NCI-H2171 treated with DMSO at 0.1 percent for 48 hours (cell line): ENCODE measurements around the gene MTRR.

Experiments used
- DNase-seq: peaks from one replicate; lab custom pipeline; 2025; lab: John Stamatoyannopoulos, UW

MTRR gene

GRCh38 chr5:7857361-7857760 lies 11.6 kb upstream of the MTRR start:
- DNase-seq = no peak

DNA sequence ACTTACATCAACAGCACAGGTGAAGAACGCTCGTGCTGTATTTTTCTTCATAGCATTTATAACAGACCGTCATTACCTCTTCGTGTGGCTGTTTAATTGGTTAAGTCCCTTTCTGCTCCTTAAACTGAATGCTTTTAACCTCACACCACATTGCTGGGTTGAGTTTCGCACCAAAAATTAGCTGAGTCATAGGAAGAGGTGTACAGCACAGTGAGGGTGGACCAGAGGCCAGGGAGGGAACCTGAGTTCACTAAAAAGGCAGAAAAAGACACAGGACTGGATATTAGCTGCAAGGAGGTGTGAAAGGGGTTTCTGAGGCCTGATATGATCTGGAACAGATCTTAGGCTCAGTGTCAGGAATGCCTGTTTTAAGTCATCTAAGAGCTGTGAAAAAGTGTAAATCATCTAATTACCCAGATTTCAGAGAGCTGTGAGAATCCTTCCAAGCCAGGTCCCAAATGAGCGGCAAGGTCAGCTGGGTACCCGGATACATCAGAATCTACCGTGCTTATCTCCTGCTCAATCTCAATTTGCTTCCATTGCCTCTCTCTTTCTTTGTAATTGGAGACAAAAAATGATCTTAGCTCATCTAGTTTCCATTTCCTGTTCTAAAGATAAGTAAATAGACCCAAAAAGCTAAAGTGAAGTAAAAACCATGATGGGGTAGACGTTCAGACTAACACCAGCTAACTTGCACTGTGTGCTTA lies 10.9 kb upstream of the MTRR start:
- no peak for DNase-seq

DNA sequence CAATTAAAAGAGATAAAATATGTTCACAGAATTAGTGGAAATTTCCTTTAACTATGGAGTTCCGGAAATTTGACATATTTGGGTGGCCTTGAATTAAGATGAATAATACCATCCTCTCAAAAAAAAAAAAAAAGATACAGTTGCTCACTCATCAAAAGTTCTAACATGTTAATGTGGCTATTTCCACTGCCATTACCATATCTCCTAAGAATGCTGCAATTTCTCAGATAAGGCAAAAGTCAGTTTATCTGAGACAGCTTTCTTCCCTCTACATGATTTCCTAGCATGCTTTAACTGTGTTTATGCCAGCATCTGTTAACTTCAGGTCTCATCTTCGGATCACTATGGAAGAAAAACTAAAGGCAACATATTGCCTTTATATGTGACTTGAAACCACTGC lies 2.8 kb upstream of the MTRR start:
- DNase-seq = no peak

DNA sequence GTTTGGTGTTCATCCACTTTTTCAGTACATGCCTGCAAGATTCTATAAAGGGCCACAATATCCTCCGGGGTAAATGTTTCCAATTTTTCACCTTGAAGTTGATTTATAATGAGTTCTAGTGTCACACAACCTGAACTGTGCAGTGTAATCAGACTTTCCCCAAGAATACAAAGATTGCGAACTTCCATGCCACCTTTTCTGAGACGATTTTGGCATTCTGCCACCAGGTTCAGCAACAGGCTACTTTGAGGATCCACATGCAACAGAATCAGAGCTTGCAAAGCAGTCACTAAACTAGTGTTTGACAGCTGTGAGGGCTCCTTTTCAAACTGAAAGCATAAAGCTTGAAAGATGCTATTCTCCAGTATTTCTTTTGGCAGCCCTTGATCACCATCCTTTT lies 1.7 kb upstream of the MTRR start:
- DNase-seq = no peak

DNA sequence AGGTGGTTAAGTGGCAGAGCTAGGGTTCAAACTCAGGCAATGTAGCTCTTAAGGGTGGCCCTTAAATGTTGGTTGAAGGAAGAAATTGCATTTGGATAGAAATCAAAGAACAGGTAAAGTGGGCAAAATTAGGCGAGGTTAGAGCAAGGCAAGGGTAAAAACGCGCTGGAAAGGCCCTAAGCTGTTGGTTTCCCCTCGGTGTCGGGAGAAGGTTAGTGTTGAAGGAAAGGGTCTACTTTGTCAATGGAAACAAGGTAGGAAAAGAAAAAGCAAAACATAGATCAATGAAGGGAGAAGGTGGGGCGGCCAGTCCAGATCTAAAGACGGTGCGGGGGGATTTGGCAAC lies 548 bp upstream of the MTRR start:
- DNase-seq = no peak

DNA sequence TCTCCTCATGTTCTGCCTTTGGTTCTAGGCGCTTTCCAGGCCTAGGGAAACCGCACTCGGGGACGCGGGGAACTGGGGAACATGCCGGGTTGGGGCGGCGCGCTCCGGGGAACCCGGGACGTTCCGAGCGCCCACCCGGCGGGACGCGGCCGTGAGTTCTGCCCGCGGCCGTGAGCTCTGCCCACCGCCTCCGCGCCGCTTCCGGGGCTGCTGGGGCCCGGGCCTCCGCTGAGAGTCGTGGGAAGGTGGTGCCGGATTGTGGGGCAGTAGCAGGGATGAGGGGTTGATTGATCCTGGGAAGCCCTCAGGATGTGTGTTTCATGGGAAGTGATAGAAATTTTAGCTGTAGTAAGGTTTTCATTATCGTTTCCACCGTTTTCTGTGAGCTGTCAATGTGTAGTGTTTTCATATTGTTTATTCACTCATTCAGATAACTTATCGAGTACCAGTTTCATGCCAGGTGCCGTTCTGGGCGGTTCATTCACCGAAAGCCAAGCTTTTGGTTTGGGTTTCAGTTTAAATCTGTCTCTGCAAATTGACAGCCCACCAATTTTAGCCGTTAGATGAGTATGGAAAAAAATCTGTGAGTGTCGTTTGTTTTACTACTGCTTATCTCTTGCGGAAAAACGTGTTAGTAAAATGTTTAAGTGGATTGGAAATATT lies 657 bp downstream of the MTRR start:
- no peak for DNase-seq

- DNase-seq = no peak
Measured at GRCh38 chr5:7871653-7872052, 2.7 kb downstream of the MTRR start.

DNA sequence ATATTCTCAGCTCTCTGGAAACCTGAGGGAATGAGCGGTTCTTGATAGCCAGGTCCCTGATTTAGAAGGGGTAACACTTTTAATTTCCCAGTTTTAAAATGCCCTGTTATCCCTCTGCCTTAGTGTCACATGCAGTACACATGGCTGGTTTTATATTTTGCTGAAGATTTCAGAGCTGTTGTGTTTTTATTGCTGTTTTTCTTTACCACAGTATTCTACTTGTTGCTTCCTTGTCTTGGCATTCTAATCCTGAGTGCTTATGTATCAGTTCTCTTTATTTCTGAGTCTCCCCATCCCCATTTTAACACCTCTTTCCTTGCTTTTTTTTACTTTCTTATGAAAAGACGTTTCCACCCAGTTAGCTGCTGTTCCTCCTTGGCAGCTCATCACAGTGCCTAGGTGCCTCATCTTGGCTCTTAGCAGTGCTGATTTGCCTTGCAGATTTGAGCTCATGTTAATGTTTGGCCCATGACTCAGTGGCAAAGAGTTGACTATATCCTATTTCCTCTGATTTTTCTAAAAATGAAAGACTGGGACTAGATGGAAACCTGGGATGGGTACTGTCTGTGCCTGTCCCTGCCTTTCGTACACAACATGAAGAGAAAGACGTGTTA lies 3.7 kb downstream of the MTRR start:
- no peak for DNase-seq

DNA sequence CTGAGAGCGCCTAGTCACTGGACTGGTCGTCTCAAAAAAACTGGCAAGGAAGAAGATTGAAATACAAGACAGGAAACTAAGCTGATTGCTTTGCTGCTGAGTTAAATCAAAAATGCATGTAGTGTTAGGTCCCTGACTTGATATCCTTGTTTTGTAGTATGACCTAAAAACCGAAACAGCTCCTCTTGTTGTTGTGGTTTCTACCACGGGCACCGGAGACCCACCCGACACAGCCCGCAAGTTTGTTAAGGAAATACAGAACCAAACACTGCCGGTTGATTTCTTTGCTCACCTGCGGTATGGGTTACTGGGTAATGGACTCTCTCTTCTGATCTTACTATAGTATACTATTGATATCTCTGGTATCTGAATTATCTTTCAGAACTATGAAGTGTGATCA lies 4.3 kb downstream of the MTRR start:
- DNase-seq = no peak

DNA sequence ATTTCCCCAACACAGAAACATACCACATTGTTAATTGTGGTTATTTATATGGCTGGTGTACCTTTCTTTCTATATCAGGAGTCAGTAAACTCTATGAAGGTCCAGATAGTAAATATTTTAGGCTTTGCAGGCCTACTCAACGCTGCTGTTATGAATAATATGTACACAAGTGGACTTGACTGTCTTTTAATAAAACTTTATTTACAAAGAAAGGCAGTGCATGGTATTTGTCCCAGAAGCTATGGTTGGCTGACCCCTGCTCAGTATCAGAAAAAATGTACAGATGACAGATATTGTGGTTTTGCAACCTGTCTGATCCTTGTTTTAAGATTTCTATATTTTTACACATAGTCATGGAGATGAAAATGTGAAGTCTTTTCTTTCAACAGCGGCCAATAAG lies 5.7 kb downstream of the MTRR start:
- DNase-seq = no peak

DNA sequence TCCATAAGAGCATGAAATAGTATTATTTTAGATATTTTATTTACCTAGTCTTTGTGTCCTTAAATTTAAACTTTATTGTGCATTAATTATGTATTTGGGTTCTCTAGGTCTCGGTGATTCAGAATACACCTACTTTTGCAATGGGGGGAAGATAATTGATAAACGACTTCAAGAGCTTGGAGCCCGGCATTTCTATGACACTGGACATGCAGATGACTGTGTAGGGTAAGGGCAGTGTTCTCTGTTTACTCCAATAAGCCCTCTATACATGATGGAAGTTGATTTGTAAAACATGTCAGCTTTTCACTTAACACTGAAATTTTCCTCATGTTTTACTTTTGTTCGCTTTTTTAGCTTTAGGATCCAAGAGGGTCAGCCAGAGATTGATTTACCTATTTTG lies 6.2 kb downstream of the MTRR start:
- DNase-seq = no peak

GRCh38 chr5:7876867-7877266 lies 7.9 kb downstream of the MTRR start:
- DNase-seq = no peak

DNA sequence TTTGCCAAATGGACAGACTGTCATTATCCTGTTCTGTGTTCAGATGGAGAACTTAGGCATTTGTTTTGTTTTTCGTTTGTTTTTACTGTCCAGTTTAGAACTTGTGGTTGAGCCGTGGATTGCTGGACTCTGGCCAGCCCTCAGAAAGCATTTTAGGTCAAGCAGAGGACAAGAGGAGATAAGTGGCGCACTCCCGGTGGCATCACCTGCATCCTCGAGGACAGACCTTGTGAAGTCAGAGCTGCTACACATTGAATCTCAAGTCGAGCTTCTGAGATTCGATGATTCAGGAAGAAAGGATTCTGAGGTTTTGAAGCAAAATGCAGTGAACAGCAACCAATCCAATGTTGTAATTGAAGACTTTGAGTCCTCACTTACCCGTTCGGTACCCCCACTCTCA lies 8.9 kb downstream of the MTRR start:
- DNase-seq = no peak

DNA sequence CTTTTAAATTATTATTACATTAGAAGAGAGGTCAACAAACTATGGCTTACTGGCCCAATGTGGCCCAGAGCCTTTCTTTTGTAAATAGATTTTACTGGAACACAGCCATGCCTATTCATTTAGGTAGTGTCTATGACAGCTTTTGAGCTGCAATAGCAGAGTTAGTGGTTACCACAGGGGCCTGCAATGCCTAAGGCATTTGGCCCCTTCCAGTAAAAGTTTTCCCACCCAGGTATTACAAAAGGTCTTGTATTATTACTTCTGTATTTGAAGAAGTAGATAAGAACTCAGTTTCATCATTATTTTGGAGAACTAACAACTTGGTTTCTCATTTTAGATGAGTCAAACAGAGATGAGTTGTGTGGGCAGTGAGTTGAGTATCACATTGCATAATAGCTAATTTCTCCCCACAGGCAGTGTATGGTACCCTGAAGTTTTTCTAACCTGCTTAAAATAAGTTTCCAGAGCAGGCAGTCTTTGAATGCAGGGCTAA lies 9.5 kb downstream of the MTRR start:
- DNase-seq = no peak

DNA sequence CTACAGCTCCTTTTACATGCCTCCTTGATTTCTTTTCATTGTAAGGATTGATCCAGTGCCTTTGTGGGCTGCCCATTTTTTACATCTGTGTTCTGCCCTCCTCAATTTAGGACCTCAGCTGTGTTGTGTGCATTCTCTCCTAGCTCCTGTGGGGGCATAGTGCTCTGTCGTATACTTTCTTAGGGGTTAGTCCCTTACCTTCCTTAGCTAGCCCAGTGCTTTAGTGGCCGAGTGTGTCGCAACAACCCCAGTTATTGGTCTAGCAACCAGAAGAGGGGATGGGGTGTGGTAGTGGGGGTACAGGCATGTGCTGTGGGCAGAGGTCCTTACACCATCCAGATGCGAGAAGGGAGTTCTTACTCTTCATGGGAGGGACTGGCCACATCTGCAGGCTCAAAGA lies 12.1 kb downstream of the MTRR start:
- DNase-seq = no peak

DNA sequence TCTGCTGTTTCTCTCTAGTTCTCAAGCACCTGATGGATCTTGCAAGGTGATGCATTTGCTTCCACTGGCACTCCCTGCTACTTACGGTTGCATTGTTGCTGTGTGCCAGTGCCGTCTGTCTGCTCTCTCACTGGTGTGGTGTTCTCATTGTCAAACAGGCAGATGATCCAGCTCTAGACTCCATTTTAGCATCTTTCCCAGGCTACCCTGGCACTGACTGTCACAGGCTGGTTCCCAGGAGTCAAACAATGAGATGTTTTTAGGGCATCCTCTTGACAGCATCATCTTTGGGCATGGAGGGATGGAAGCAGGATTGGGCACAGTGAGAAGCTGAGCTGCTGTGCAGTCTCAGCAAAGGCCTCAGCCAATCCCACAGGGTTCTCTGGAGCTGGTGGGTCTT lies 12.9 kb downstream of the MTRR start:
- DNase-seq = no peak

DNA sequence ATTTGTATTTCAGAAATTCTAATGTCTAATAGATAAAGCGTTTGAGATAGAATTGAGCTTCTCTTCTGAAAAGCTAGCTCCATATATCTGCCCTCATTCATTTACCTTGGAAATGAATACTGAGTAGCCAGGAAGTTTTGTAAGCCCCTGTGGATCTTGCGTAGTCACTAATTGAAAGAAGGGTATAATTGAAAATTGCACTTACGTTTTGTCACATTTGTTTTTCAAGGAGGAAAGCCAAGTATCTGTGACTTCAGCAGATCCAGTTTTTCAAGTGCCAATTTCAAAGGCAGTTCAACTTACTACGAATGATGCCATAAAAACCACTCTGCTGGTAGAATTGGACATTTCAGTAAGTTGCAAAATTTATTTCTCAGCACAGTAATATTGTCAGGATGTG lies 14.0 kb downstream of the MTRR start:
- DNase-seq = no peak

DNA sequence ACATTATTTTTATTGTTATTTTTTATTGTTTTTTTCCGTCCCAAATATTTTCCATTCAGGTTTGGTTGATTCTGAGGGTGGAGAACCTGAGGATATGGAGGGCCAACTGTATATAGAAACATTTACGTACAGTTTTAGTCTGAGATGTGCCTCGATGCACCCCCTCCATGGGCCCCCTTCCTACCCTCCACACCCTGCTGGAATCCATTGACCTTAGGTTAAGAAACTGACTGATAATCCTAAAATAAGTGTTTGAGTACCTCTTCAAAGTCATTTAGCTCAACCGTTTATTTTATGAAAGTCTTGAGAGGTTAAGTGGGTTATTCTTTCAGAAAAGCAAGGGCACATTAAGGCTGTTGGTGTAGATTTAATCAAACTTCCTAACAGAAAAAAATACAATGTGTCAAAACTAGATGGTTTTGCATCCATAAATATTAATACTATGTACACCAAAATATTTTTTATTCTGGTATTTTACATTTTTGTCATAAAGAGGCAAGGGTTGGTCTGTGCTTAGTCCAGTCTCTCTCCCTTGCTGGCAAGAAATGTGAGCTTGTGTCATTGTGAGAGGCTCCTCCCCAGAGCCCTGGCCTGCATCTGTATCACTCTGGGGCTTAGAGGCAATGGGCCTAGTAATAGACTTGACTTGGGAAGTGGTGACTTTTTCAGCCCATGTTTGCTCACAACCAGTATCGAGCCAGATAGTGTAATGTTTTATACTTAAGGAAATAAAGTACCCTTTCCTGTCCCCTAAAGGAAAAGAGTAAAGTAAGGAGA lies 15.7 kb downstream of the MTRR start:
- no peak for DNase-seq

DNA sequence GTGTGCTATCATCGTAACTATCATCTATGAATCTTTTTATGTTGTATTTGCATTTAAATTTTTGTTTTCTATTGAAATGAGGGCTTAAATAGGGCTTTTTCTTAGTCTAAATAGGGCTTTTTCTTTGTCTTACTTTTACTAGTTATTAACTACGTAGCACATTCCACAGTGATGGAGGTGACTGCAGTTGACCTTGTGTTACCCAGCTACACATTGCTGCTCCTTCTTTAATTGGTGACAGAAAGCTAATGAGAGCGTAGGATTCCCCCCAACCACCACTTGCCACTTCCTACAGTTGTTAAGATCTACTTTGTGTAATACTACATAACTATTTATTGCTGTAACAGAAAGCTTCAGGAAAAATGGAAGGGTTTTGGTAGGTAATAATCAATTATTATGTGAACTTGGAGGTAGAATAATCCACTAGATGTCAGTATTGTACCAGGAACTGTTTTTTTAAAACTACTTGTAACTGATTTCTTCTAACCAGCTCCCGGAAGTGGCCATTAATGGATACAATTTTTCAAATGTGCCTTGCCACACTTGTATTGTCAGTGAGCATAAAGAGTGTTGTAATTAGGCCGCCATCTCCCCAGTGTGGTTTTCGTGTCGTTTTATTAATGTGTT lies 18.0 kb downstream of the MTRR start:
- peak; percentile 71 for DNase-seq

DNA sequence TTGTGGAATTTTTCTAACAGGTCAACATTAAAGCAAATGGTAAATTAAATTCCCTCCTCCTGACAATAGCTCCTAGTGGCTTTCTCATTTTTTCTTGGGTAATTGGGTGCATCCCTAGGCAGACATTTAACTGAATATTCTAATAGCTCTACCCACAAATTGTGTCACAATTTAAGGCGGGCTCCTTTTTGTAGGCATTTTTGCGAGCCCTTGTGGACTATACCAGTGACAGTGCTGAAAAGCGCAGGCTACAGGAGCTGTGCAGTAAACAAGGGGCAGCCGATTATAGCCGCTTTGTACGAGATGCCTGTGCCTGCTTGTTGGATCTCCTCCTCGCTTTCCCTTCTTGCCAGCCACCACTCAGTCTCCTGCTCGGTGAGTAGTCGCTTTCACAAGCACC lies 20.0 kb downstream of the MTRR start:
- DNase-seq = no peak

GRCh38 chr5:7894439-7894838 lies 25.5 kb downstream of the MTRR start:
- DNase-seq = no peak

GRCh38 chr5:7894860-7895259 lies 25.9 kb downstream of the MTRR start:
- DNase-seq = no peak
